ENCODE data around the gene CYP1A1. TPM values are rescaled to one million over a fixed set of nuclear protein-coding genes. Genes with fewer than 3 reads are reported as not detected.

CYP1A1 gene
- total and polyA plus RNA-seq, 2 of the 13 experiments (the other 11 are each of a cell fraction or from before 2014, with no cell fraction given) = 7.9 to 8.0 TPM

GRCh38 chr15:74725845-74726773, 781 bp upstream of the CYP1A1 start (continued):
- TF ChIP-seq MED1 (CRISPR knock-in tag; IDR thresholded peaks at IDR 0.05) (no peak; the same call in 1 of the 2 replicates), ATF7 (IDR thresholded peaks at IDR 0.05) (no peak), ATF7 (CRISPR knock-in tag; IDR thresholded peaks at IDR 0.05) (no peak), ZFP90 (CRISPR knock-in tag; IDR thresholded peaks at IDR 0.05; ENCODE audit: borderline replicate concordance) (no peak), ATF5 (CRISPR knock-in tag; IDR thresholded peaks at IDR 0.05; ENCODE audit: low read depth) (no peak), PITX1 (CRISPR knock-in tag; IDR thresholded peaks at IDR 0.05) (peak; percentile 72; the same call in 1 of the 2 replicates), ATF6 (CRISPR knock-in tag; conservative IDR thresholded peaks at IDR 0.05) (0 out of 2 replicates have a peak, but pooled peaks have one; percentile 23), MATR3 (CRISPR knock-in tag; IDR thresholded peaks at IDR 0.05) (no peak), SP2 (CRISPR knock-in tag; IDR thresholded peaks at IDR 0.05) (peak; percentile 33; the same call in 1 of the 2 replicates), MAFF (IDR thresholded peaks at IDR 0.05; ENCODE audit: low read depth, low read length) (no peak), NPAS2 (CRISPR knock-in tag; IDR thresholded peaks at IDR 0.05; ENCODE audit: borderline replicate concordance) (no peak), ZNF512 (CRISPR knock-in tag; IDR thresholded peaks at IDR 0.05) (no peak), HOXA9 (CRISPR knock-in tag; IDR thresholded peaks at IDR 0.05; ENCODE audit: borderline replicate concordance) (no peak), ZNF652 (CRISPR knock-in tag; IDR thresholded peaks at IDR 0.05; ENCODE audit: borderline replicate concordance, low read depth) (no peak), ZFP62 (CRISPR knock-in tag; IDR thresholded peaks at IDR 0.05) (no peak), ZNF883 (CRISPR knock-in tag; IDR thresholded peaks at IDR 0.05; ENCODE audit: not compliant biosample characterization) (peak; percentile 50), ZEB1 (IDR thresholded peaks at IDR 0.05; ENCODE audit: insufficient replicate concordance, low read depth) (peak; percentile 77), CC2D1A (CRISPR knock-in tag; IDR thresholded peaks at IDR 0.05) (no peak), ZNF569 (CRISPR knock-in tag; IDR thresholded peaks at IDR 0.05; ENCODE audit: borderline replicate concordance) (peak; percentile 65; the same call in 1 of the 2 replicates), TFAP4 (IDR thresholded peaks at IDR 0.05; ENCODE audit: borderline replicate concordance, low read depth) (0 out of 2 replicates have a peak, but pooled peaks have one; percentile 5), AHR (CRISPR knock-in tag; IDR thresholded peaks at IDR 0.05) (peak; percentile 99), SRSF4 (IDR thresholded peaks at IDR 0.05; ENCODE audit: low read depth, low read length, poor library complexity, severe bottlenecking) (no peak), SNRNP70 (IDR thresholded peaks at IDR 0.05; ENCODE audit: low read depth, low read length) (no peak), ZNF12 (CRISPR knock-in tag; IDR thresholded peaks at IDR 0.05) (no peak), ZSCAN30 (CRISPR knock-in tag; IDR thresholded peaks at IDR 0.05) (no peak)
